GM19397 (cell line): ENCODE measurements around the gene ITPKA.

ENCODE experiments used
- ATAC-seq: cut with Tn5 transposase; IDR thresholded peaks from one replicate; pipeline ENCODE4 v1.9.1; 2021; ENCODE audit warnings: mild to moderate bottlenecking, moderate library complexity; ENCODE audit not compliant: unreplicated experiment

ITPKA gene

GRCh38 chr15:41507820-41508290 lies 14.2 kb downstream of the ITPKA start:
- ATAC-seq, result no peak

- ATAC-seq, result no peak
Observed at GRCh38 chr15:41510728-41511127, 17.1 kb downstream of the ITPKA start.

GRCh38 chr15:41511331-41511898 lies 17.7 kb downstream of the ITPKA start:
- ATAC-seq, result no peak

- ATAC-seq, result no peak
Observed at GRCh38 chr15:41511899-41512369, 18.3 kb downstream of the ITPKA start.

GRCh38 chr15:41512512-41512939 lies 18.9 kb downstream of the ITPKA start:
- no peak for ATAC-seq

GRCh38 chr15:41512940-41513505 lies 19.3 kb downstream of the ITPKA start:
- ATAC-seq, result no peak

GRCh38 chr15:41513506-41514227 lies 20.0 kb downstream of the ITPKA start, which contains the start of gene LTK:
Gene LTK (minus strand): TSS chr15:41513827. CDS start chr15:41513709, 118 bp downstream.
- ATAC-seq, result no peak

- ATAC-seq, result no peak
Observed at GRCh38 chr15:41517895-41518449, 24.3 kb downstream of the ITPKA start.

- ATAC-seq, result no peak
Observed at GRCh38 chr15:41520636-41521035, 27.0 kb downstream of the ITPKA start.

GRCh38 chr15:41521614-41522013 lies 27.9 kb downstream of the ITPKA start:
- no peak for ATAC-seq

- no peak for ATAC-seq
Observed at GRCh38 chr15:41523097-41523496, 29.4 kb downstream of the ITPKA start.

- ATAC-seq, result no peak
Observed at GRCh38 chr15:41530363-41530956, 36.8 kb downstream of the ITPKA start.

- no peak for ATAC-seq
Observed at GRCh38 chr15:41535544-41535943, 41.9 kb downstream of the ITPKA start.

GRCh38 chr15:41536866-41537265 lies 43.2 kb downstream of the ITPKA start:
- no peak for ATAC-seq

GRCh38 chr15:41543521-41543870 lies 49.8 kb downstream of the ITPKA start:
- no peak for ATAC-seq

- ATAC-seq, result no peak
Observed at GRCh38 chr15:41544650-41545015, 51.0 kb downstream of the ITPKA start.

GRCh38 chr15:41545218-41545617 lies 51.5 kb downstream of the ITPKA start:
- ATAC-seq, result no peak

- no peak for ATAC-seq
Observed at GRCh38 chr15:41546851-41547786, 53.4 kb downstream of the ITPKA start.

- ATAC-seq, result no peak
Observed at GRCh38 chr15:41550066-41550775, 56.5 kb downstream of the ITPKA start.
